NCI-H1417 (cell line): ENCODE results near the gene IDH1.
"Not testable (repeated sequence)": the region's sequence is repeated elsewhere in the genome, so short reads cannot be mapped to it uniquely, and the experiment has no call there.

Experiments
- DNase-seq, 3 experiments: peaks; one replicate each; lab custom pipeline; 2025; lab: John Stamatoyannopoulos, UW

Gene IDH1

DNA sequence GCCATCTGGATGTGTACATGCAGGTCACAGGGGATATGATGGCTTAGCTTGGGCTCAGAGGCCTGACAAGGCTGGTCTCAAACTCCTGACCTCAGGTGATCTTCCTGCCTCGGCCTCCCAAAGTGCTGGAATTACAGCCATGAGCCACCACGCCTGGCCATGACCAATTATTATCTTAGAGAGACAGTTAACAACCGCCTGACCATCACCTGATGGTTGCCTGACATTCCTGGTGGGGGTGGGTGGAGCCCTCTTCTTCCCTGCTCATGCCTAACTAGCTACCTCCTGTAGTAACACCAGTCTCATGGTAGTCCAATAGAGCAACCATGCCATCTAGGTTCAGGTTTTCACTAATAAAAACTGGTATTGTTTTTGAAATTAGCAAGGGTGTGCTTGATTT lies 33.0 kb downstream of the IDH1 start:
- not testable (repeated sequence) for DNase-seq

GRCh38 chr2:208210688-208211451 lies 44.0 kb downstream of the IDH1 start:
- DNase-seq: no peak

DNA sequence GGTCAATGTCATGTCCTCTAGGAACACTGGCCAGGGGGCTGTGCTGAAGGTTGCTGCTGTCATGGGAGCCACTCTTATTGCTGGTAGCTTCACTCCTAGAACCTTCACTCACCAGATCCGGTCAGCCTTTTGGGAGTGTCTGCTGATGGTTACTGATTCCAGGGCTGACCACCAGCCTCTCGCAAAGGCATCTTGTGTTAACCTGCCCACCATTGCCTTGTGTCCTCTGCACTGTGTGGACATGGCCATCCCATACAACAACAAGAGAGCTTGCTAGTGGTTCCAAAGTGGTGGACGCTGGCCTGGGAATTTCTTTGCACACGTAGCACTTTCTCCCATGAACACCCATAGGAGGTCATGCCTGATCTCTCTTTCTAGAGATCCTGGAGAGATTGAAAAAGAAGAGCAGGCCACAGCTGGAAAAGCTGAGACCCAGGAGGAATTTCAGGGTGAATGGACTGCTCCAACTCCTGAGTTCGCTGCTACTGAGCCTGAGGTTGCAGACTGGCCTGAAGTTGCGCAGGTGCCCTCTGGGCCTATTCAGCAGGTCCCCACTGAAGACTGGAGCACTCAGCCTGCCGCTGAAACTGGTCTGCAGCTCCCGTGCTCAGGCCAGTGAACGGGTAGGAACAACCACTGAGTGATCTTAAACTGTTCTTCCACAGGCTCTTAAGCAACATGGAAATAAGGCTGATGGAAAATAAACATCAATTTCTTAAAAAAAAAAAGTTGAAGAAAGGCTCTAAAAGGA lies 46.4 kb downstream of the IDH1 start:
- no peak for DNase-seq

DNA sequence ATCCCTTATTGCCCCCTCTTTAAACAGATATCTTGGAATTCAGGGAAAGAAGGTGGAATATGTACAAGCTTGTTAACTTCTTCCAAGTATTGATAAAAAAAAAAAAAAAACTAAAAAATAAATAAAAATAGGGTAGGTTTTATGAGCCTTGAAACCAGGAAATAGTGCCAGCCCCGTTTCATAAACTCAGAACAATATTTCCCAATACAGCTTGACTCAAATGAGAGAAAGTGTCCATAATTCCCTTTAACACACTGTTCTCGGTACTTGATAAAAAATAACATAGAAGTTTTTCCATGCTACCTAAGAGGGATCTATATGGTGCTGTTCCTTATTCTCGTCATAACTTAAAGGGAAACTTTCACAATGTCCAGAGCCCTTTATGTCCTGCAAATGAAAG lies 47.1 kb downstream of the IDH1 start:
- DNase-seq: no peak

GRCh38 chr2:208204166-208204565 lies 50.7 kb downstream of the IDH1 start:
- DNase-seq: no peak

GRCh38 chr2:208195531-208195930 lies 59.3 kb downstream of the IDH1 start:
- DNase-seq: no peak

GRCh38 chr2:208192611-208193236 lies 62.1 kb downstream of the IDH1 start:
- no peak for DNase-seq

DNA sequence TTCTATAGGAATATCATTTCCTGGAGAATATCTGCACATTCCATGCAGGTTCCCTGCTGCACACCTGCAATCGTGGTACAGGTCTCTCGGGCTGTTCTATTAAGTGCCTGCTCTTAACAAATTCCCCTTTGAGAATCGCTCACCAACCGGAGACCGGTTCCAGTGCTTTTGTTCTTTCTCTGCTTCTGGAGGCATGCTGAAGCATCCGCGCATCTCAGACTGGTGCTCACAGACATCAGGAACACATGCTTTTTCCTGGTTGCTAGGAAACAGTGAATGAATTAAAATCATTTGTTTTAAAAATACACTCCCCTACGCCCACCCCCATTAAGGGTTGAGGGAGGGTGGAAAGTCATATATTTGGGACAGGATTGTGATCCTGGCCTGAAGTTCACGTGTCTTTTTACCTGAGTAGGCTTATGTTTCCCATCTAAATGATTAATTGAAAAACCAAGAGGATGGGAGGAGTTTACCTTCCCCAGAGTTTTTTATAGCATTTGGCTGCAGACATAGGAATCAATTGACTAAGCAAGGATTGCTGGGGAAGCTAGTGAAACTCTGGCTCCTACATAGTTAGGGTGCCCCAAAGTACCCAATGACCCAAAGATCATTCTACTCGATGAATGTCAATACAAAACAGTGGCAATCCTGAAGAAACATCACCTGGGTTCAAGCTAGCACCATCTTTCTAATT lies 64.9 kb downstream of the IDH1 start, which contains the start of gene C2orf80:
Gene C2orf80, minus strand, starts transcription at position 221 of the 694 bp plus-strand sequence. CDS start 3,044 bp downstream, outside the sequence.
- peak in 2 of 3 experiments; percentile 49 to 79 for DNase-seq

GRCh38 chr2:208189069-208189809 lies 65.6 kb downstream of the IDH1 start:
- no peak for DNase-seq

DNA sequence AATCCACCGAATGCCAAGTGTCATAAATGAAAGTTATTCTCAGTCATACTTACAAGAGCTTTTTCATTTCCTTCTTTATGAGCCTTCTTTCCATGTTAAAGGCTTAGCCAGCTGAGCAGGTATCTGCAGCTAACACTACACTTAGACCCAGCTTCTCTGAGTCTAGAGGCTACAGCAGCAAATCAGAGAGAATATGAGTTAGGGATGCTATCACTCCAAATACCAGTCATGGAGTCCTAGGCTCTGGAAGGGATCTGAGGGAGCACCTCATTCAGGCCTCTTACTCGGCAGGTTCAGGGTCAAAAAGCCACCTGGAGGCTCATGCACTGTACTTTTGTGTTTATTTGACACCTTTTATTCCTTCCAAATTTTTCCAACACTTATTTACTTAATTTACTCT lies 68.0 kb downstream of the IDH1 start:
- DNase-seq: no peak

DNA sequence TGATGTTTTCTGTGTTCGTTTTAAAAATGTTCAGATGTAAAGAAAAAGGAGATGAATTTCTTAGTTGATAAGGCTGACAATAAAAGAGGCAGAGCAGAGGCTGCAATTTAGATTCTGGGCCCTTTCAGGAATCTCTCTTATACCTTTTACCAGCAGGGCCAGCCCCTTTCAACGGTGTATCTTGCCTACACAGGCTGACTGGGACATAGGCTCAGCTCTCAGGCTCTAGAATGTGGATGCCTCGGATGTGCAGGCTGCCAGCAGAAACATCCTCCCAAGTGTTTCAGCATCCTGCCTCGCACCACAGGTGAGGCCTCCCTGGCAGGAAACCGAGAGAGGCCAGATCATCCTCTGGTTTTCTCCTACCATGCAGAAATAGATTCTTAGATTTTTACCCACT lies 68.4 kb downstream of the IDH1 start:
- DNase-seq: no peak
